Upper lobe of left lung (tissue), 4 donors: ENCODE measurements around the gene DCST1.

ENCODE experiments used
- CTCF ChIP-seq, 6 experiments: fragments of 450-650 bp in 4 of 6; fragments of 200-600 bp in 2 of 6; sonication (generic) in 2 of 6; IDR thresholded peaks; one replicate each; pipeline ENCODE4 v1.5.1; 2016 to 2019; ENCODE audit warnings: antibody characterized with exemption in 6 of 6
- EP300 ChIP-seq, 4 donors: sonication (generic); formaldehyde crosslinking; IDR thresholded peaks; one replicate each; pipeline ENCODE4 v1.5.1; 2017; ENCODE audit warnings: antibody characterized with exemption in 4 of 4, control low read depth in 2 of 4
- POLR2A ChIP-seq, 4 donors: fragments of 450-650 bp; IDR thresholded peaks; one replicate each; pipeline ENCODE4 v1.5.1; 2016 to 2017; ENCODE audit warnings: antibody characterized with exemption in 4 of 4, mild to moderate bottlenecking in 2 of 4
- POLR2AphosphoS5 ChIP-seq, 2 donors: sonication (generic); formaldehyde crosslinking; IDR thresholded peaks; one replicate each; pipeline ENCODE4 v1.5.1; 2017; ENCODE audit warnings: antibody characterized with exemption in 2 of 2

GRCh38 chr1:154987326-154987725, 46.3 kb upstream of the DCST1 start:
- TF ChIP-seq CTCF (IDR thresholded peaks at IDR 0.05) (no peak), POLR2A (IDR thresholded peaks at IDR 0.05) (no peak), EP300 (IDR thresholded peaks at IDR 0.05) (no peak), POLR2AphosphoS5 (IDR thresholded peaks at IDR 0.05) (no peak)
